Anterior cingulate cortex (tissue), 58 donors: ENCODE results near the gene DUSP8.

Source experiments
- DNase-seq, 58 donors: peaks; one replicate each; lab custom pipeline; 2025; lab: John Stamatoyannopoulos, UW

DUSP8 gene

GRCh38 chr11:1506981-1507380 lies 65.1 kb downstream of the DUSP8 start:
- DNase-seq, result no peak

- no peak for DNase-seq
Measured at GRCh38 chr11:1505480-1505879, 66.6 kb downstream of the DUSP8 start.

GRCh38 chr11:1504581-1505290 lies 67.3 kb downstream of the DUSP8 start:
- DNase-seq, result no peak

- DNase-seq, result no peak
Measured at GRCh38 chr11:1504138-1504537, 67.9 kb downstream of the DUSP8 start.
